Adrenal gland (tissue), 12 donors: Measurements from ENCODE around the gene MAGEL2. TPM values are rescaled to one million over a fixed set of nuclear protein-coding genes. Genes with fewer than 3 reads are reported as not detected.

Source experiments
- DNase-seq, 7 donors: peaks; one replicate each; pipeline ENCODE4 v3.0.0-alpha.2; 2019 to 2020
- H3K27ac ChIP-seq, 5 donors: fragments of 200-600 bp; sonication (generic) in 4 of 5; 1 replicate in 3 of 5; 2 replicates in 2 of 5; pipeline versions ENCODE4 v1.5.1 to v1.8.0; 2016 to 2020; ENCODE audit warnings: mild to moderate bottlenecking in 1 of 5
- H3K27me3 ChIP-seq: fragments of 200-600 bp; 2 replicates; pipeline ENCODE4 v1.8.0; 2021
- H3K36me3 ChIP-seq, 2 donors: fragments of 200-600 bp; replicated peaks in 1 of 2; 1 replicate in 1 of 2; 2 replicates in 1 of 2; pipeline versions ENCODE4 v1.5.1 to v1.8.0; 2018 to 2022
- H3K4me1 ChIP-seq, 2 donors: fragments of 200-600 bp; replicated peaks in 1 of 2; 1 replicate in 1 of 2; 2 replicates in 1 of 2; pipeline versions ENCODE4 v1.5.1 to v1.8.0; 2018 to 2021
- H3K4me3 ChIP-seq, 4 donors: fragments of 200-600 bp; sonication (generic) in 3 of 4; one replicate each; pipeline ENCODE4 v1.5.1; 2016 to 2018
- H3K9me3 ChIP-seq, 3 donors: fragments of 200-600 bp; sonication (generic) in 1 of 3; replicated peaks in 1 of 3; 1 replicate in 2 of 3; 2 replicates in 1 of 3; pipeline versions ENCODE4 v1.5.1 to v1.8.0; 2016 to 2021
- CTCF ChIP-seq, 6 experiments: fragments of 450-650 bp in 4 of 6; fragments of 200-600 bp in 2 of 6; sonication (generic) in 1 of 6; IDR thresholded peaks; 1 replicate in 5 of 6; 2 replicates in 1 of 6; pipeline versions ENCODE4 v1.5.1 to v1.8.0; 2016 to 2021; ENCODE audit warnings: antibody characterized with exemption in 6 of 6, mild to moderate bottlenecking in 2 of 6, moderate library complexity in 1 of 6
- POLR2A ChIP-seq, 2 donors: fragments of 450-650 bp; IDR thresholded peaks; one replicate each; pipeline ENCODE4 v1.6.1; 2017; ENCODE audit warnings: antibody characterized with exemption in 2 of 2, mild to moderate bottlenecking in 2 of 2, moderate library complexity in 1 of 2
- WGBS, 4 donors: extraction: QIAGEN DNeasy Blood & Tissue Kit in 2 of 4; methylation state at CpG; one replicate each; pipeline versions ENCODE4 v1.1.5 to v1.1.7; 2013 to 2017; 5-methylcytosine and 5-hydroxymethylcytosine counted together
- intact Hi-C, 2 donors: fragments of 100-400 bp; cut with DNase I; formaldehyde crosslinking; loops; one replicate each; pipeline versions ENCODE4 v1.14.1 to v1.15.0; 2022 to 2023
- polyA plus RNA-seq, 3 donors: library from polyadenylated mRNA; stranded (reverse); fragments of 200-250 nt in 2 of 3; fragments of 350-450 nt in 1 of 3; fragmentation: Illumina TruSeq in 1 of 3; extraction: RNeasy Lipid Tissue Mini Kit (QIAGEN cat#74804) in 1 of 3; gene quantifications; one replicate each; pipeline ENCODE4 v1.2.3, GENCODE V29; 2013 to 2014
- total RNA-seq, 9 donors: library from RNA; depleted of rRNA in 4 of 9; stranded (reverse); fragments of >200 nt in 4 of 9; fragments of 120-200 nt in 1 of 9; fragmentation: NEBNext Ultra II Directional in 1 of 9; extraction: Animal tissue kit (Norgen Biotek cat#: 25700) in 1 of 9; gene quantifications; one replicate each; pipeline versions ENCODE4 v1.1.0 to v1.2.4, GENCODE V29; 2013 to 2023
- donor health status: healthy with polysubstance abuse.
- donor health status: Bipolar disorder and iron deficiency.
- donor health status: DM: yes; HTN: yes; CAD: no.
- donor health status: DM: no; HTN: no; CAD: no.
- donor health status: DM: no; HTN: no; CAD: no.
- donor health status: DM: yes; HTN: yes; CAD: no.

Gene MAGEL2
- total and polyA plus RNA-seq, 12 donors = 0.12 to 16.2 (median 0.39) TPM; not detected in 2

GRCh38 chr15:23671481-23671880 is 23.8 kb upstream of the MAGEL2 start:
- no peak for DNase-seq
- H3K27ac ChIP-seq = no peak overlapping the region
- intact Hi-C loops = no loop called here

DNA sequence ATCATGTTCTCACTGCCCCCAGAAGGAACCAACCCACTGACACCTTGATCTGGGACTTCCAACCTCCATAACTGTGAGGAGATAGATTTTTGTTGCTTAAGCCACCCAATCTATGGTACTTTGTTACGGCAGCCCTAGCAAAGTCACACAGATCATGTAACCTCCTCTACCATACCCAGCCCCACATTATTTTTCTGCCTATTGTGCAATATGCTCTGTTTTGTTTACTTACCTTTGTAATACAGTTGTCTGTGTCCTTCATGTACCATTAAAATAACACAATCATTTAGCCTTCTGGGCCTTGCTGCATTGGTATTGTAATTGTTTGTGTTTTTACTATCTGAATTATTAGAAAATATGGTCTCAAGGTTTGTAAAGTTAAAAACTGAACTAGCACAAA is 23.3 kb upstream of the MAGEL2 start:
- intact Hi-C loops = no loop called here
- no peaks in the 10 kb centered on the region for H3K9me3 ChIP-seq

More at GRCh38 chr15:23671481-23671880, 23.8 kb upstream of the MAGEL2 start:
- no peak for TF ChIP-seq POLR2A (IDR thresholded peaks at IDR 0.05)
- no peak for TF ChIP-seq CTCF (IDR thresholded peaks at IDR 0.05)
- Histone ChIP-seq H3K4me1 (no peaks in the 10 kb centered on the region), H3K36me3 (no peaks in the 10 kb centered on the region), H3K9me3 (no peaks in the 10 kb centered on the region), H3K27me3 (no peaks in the 10 kb centered on the region), H3K4me3 (no peak overlapping the region)
- WGBS, 4 donors = 47 to 59% (median 53%) methylated on average over 3 of the region's 3 CpGs

GRCh38 chr15:23663232-23663631 is 15.6 kb upstream of the MAGEL2 start:
- TF ChIP-seq CTCF (IDR thresholded peaks at IDR 0.05) = no peak
- no peak for TF ChIP-seq POLR2A (IDR thresholded peaks at IDR 0.05)
- H3K36me3 ChIP-seq = no peaks in the 10 kb centered on the region
- H3K4me1 ChIP-seq = no peaks in the 10 kb centered on the region
- DNase-seq = no peak
- H3K27me3 ChIP-seq = no peaks in the 10 kb centered on the region
- no peak overlapping the region for H3K4me3 ChIP-seq
- intact Hi-C loops = no loop called here
- no peaks in the 10 kb centered on the region for H3K9me3 ChIP-seq
- no peak overlapping the region for H3K27ac ChIP-seq
- WGBS, 4 donors = 48 to 77% (median 62%) methylated on average over 2 of the region's 2 CpGs

More for the DNA sequence above, 23.3 kb upstream of the MAGEL2 start:
- Histone ChIP-seq H3K4me1 (no peaks in the 10 kb centered on the region), H3K27ac (no peak overlapping the region), H3K36me3 (no peaks in the 10 kb centered on the region), H3K4me3 (no peak overlapping the region), H3K27me3 (no peaks in the 10 kb centered on the region)
- 76 to 100% (median 88%) methylated on average over 1 of the region's 1 CpG for WGBS, 4 donors
- DNase-seq = no peak
- TF ChIP-seq POLR2A (IDR thresholded peaks at IDR 0.05) = no peak
- no peak for TF ChIP-seq CTCF (IDR thresholded peaks at IDR 0.05)

DNA sequence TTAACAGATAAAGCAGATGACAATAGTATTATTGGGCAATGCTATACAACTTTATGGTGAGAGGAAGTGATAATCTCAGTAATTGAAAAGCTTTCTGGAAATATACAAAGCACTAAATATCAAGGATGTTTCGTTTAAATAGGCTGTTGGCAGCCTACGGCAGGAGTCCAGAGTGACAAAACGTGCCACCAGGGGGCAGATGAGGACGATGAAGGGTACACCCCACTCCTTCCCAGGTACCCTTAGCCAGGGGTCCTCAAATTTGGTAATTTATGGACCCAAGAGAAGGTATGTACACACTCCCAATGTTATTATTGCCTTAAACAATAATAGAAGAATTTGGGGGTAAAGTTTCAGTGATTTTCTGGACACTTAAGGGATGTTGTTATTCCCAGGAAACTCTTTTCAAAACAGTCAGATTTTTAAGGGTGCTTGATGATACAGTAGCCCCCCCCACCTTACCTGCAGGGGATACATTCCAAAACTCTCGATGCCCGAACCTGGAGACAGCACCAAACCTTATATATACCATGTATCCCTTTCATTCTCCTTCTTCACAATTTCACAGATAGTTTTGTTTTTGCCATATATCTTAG is 1.4 kb upstream of the MAGEL2 start:
- no peaks in the 10 kb centered on the region for H3K9me3 ChIP-seq
- no peak overlapping the region for H3K4me3 ChIP-seq
- TF ChIP-seq POLR2A (IDR thresholded peaks at IDR 0.05) (no peak), CTCF (IDR thresholded peaks at IDR 0.05) (peak; percentile 22 to 61 (median 46))
- peaks cover 10% of the 10 kb centered on the region for H3K27me3 ChIP-seq
- 16 to 24% (median 19%) methylated on average over 5 to 6 of the region's 6 CpGs for WGBS, 4 donors
- intact Hi-C loops = loop anchor here in 1 of 2 donors (5.0 kb wide), 1 partner anchor 208 kb away; no protein-coding TSS in a partner anchor
- DNase-seq = peak in 5 of 7 donors; percentile 20 to 46 (median 33)
- H3K36me3 ChIP-seq = no peaks in the 10 kb centered on the region
- H3K27ac ChIP-seq = no peak overlapping the region
- H3K4me1 ChIP-seq = no peaks in the 10 kb centered on the region
